PC-9 (cell line): ENCODE data around the gene GABRG1. TPM values are rescaled to one million over a fixed set of nuclear protein-coding genes. Genes with fewer than 3 reads are reported as not detected.

Experiments used
- Bru-seq: library from RNA; stranded (reverse); fragments of 400-500 nt; gene quantifications from one replicate; lab custom pipeline; 2021; lab: Mats Ljungman, UMichigan
- BruChase-seq, 2 experiments: library from RNA; stranded (reverse); fragments of 400-500 nt; gene quantifications; one replicate each; lab custom pipeline; 2021; lab: Mats Ljungman, UMichigan
- BruUV-seq: library from RNA; stranded (reverse); fragments of 400-500 nt; replicated peaks from 2 replicates; lab custom pipeline; 2021; lab: Mats Ljungman, UMichigan
- CTCF ChIA-PET: fragments of 300-600 bp; sonication (Branson Sonifier 250); formaldehyde crosslinking; loops from one replicate; lab custom pipeline; 2022; ENCODE audit warnings: antibody characterized with exemption; lab: Charles Lee
- POLR2A ChIA-PET: fragments of 300-600 bp; sonication (Branson Sonifier 250); formaldehyde crosslinking; loops from one replicate; lab custom pipeline; 2022; ENCODE audit warnings: antibody characterized with exemption; ENCODE audit not compliant: unreplicated experiment; lab: Charles Lee
- DNase-seq, 2 experiments: peaks; one replicate each; pipeline versions ENCODE4 v3.0.0 to v3.0.0-alpha.2; 2015 to 2022; ENCODE audit warnings: mixed read lengths in 1 of 2
- H2AFZ ChIP-seq: fragments of 200-600 bp; sonication (generic); 2 replicates; pipeline ENCODE4 v1.8.1; 2017; ENCODE audit warnings: antibody characterized with exemption
- H3F3A ChIP-seq: fragments of 200-600 bp; sonication (generic); 2 replicates; pipeline ENCODE4 v1.8.1; 2017; ENCODE audit warnings: antibody characterized with exemption, mild to moderate bottlenecking, low read depth; ENCODE audit not compliant: insufficient read depth
- H3K27ac ChIP-seq: fragments of 200-600 bp; sonication (generic); 2 replicates; pipeline ENCODE4 v1.6.1; 2016; ENCODE audit warnings: mixed run types
- H3K27me3 ChIP-seq: fragments of 200-600 bp; sonication (generic); 2 replicates; pipeline ENCODE4 v1.6.1; 2016; ENCODE audit warnings: low read depth, mixed run types; ENCODE audit not compliant: insufficient read depth
- H3K36me3 ChIP-seq: fragments of 200-600 bp; sonication (generic); 2 replicates; pipeline ENCODE4 v1.6.1; 2016; ENCODE audit warnings: low read depth, mixed run types
- H3K4me1 ChIP-seq: fragments of 200-600 bp; sonication (generic); replicated peaks from 2 replicates; pipeline ENCODE4 v1.6.1; 2016; ENCODE audit warnings: mixed run types; ENCODE audit not compliant: insufficient read depth
- H3K4me2 ChIP-seq: fragments of 200-600 bp; sonication (generic); 2 replicates; pipeline ENCODE4 v1.6.1; 2017; ENCODE audit warnings: mixed run types
- H3K4me3 ChIP-seq: fragments of 200-600 bp; sonication (generic); 2 replicates; pipeline ENCODE4 v1.6.1; 2016; ENCODE audit warnings: mixed run types
- H3K79me2 ChIP-seq: fragments of 200-600 bp; sonication (generic); 2 replicates; pipeline ENCODE4 v1.6.1; 2017; ENCODE audit warnings: low read depth, mixed run types
- H3K9me2 ChIP-seq: fragments of 200-600 bp; sonication (generic); 2 replicates; pipeline ENCODE4 v1.8.1; 2017; ENCODE audit warnings: mild to moderate bottlenecking; ENCODE audit not compliant: insufficient read depth
- H3K9me3 ChIP-seq: fragments of 200-600 bp; sonication (generic); 2 replicates; pipeline ENCODE4 v1.8.1; 2016; ENCODE audit warnings: low read depth; ENCODE audit not compliant: insufficient read depth
- H4K20me1 ChIP-seq: fragments of 200-600 bp; sonication (generic); 2 replicates; pipeline ENCODE4 v1.8.1; 2017; ENCODE audit not compliant: insufficient read depth
- CTCF ChIP-seq: fragments of 200-600 bp; sonication (generic); conservative IDR thresholded peaks from 2 replicates; pipeline ENCODE4 v1.6.1; 2017; ENCODE audit warnings: mixed run types, antibody characterized with exemption, mild to moderate bottlenecking, moderate library complexity
- EZH2 ChIP-seq: fragments of 200-600 bp; sonication (generic); IDR thresholded peaks from 2 replicates; pipeline ENCODE4 v1.8.0; 2017; ENCODE audit warnings: antibody characterized with exemption, low read depth
- intact Hi-C: fragments of 100-400 bp; cut with micrococcal nuclease; formaldehyde crosslinking; loops from one replicate; pipeline ENCODE4 v1.10.0; 2022; ENCODE audit not compliant: unreplicated experiment
- long read RNA-seq: library from polyadenylated mRNA; stranded (forward); transcript quantifications from one replicate; pipeline ENCODE4 v2.0.0, GENCODE V29; 2022
- total RNA-seq: library from RNA; stranded (reverse); gene quantifications from 2 replicates; pipeline ENCODE4 v1.2.3, GENCODE V29; 2021

Gene GABRG1
- total RNA-seq (not detected in 2 replicates), Bru-seq, nascent RNA (percentile 2 among the genes with signal in this experiment), BruChase-seq, experiment 1, labeled RNA remaining after a 2-hour chase (percentile 1 among the genes with signal in this experiment), BruChase-seq, experiment 2, labeled RNA remaining after a 6-hour chase (percentile 2 among the genes with signal in this experiment)
- long read RNA-seq, partial matches to known transcripts, result 1 of 1 reads
- long read RNA-seq, other reads (novel, unspliced or antisense), result 0 of 1 reads

GRCh38 chr4:46123913-46124755 is at the start of gene GABRG1:
GABRG1 (minus strand) TSS chr4:46124054; CDS start chr4:46123913, 141 bp downstream.
- no peaks in the 10 kb centered on the region for H3K36me3 ChIP-seq
- no peaks in the 10 kb centered on the region for H3K4me1 ChIP-seq
- no peak within 1 kb of the TSS for H3K4me3 ChIP-seq
- H4K20me1 ChIP-seq, result no peaks in the 10 kb centered on the region
- no peak within 1 kb of the TSS for H2AFZ ChIP-seq
- H3K79me2 ChIP-seq, result no peaks in the 10 kb centered on the region
- H3K27ac ChIP-seq, result no peak within 1 kb of the TSS
- no peaks in the 10 kb centered on the region for H3K27me3 ChIP-seq
- ChIA-PET CTCF (no interaction called here), POLR2A (no interaction called here)
- no peak for DNase-seq
- no TSS peak for BruUV-seq
- no peaks in the 10 kb centered on the region for H3K9me2 ChIP-seq
- intact Hi-C loops, result no loop called here
- no peaks in the 10 kb centered on the region for H3F3A ChIP-seq
- TF ChIP-seq CTCF, result no peak
- no peak for TF ChIP-seq EZH2
- H3K9me3 ChIP-seq, result no peaks in the 10 kb centered on the region
- H3K4me2 ChIP-seq, result no peak within 1 kb of the TSS

GRCh38 chr4:46146993-46147392 is 23.1 kb upstream of the GABRG1 start:
- no peaks in the 10 kb centered on the region for H3K4me1 ChIP-seq
- H3K4me2 ChIP-seq, result no peak overlapping the region
- no peaks in the 10 kb centered on the region for H3K9me3 ChIP-seq
- H3K36me3 ChIP-seq, result no peaks in the 10 kb centered on the region
- TF ChIP-seq EZH2 (no peak), CTCF (no peak)
- no TSS peak for BruUV-seq
- no peaks in the 10 kb centered on the region for H3K9me2 ChIP-seq
- intact Hi-C loops, result no loop called here
- no peak overlapping the region for H2AFZ ChIP-seq
- no peaks in the 10 kb centered on the region for H3K27me3 ChIP-seq
- H3K79me2 ChIP-seq, result no peaks in the 10 kb centered on the region
- no peaks in the 10 kb centered on the region for H3F3A ChIP-seq
- H3K4me3 ChIP-seq, result no peak overlapping the region
- no peaks in the 10 kb centered on the region for H4K20me1 ChIP-seq
- ChIA-PET POLR2A (no interaction called here), CTCF (no interaction called here)
- peak in 1 of 2 experiments; percentile 10 for DNase-seq
- H3K27ac ChIP-seq, result no peak overlapping the region

GRCh38 chr4:46131498-46132057 is 7.7 kb upstream of the GABRG1 start:
- no peak for DNase-seq
- Histone ChIP-seq H3K9me2 (no peaks in the 10 kb centered on the region), H3K27me3 (no peaks in the 10 kb centered on the region), H2AFZ (no peak overlapping the region), H3K4me1 (no peaks in the 10 kb centered on the region), H3F3A (no peaks in the 10 kb centered on the region), H3K27ac (no peak overlapping the region), H3K4me3 (no peak overlapping the region), H3K36me3 (no peaks in the 10 kb centered on the region), H3K9me3 (no peaks in the 10 kb centered on the region), H3K79me2 (no peaks in the 10 kb centered on the region), H4K20me1 (no peaks in the 10 kb centered on the region), H3K4me2 (no peak overlapping the region)
- ChIA-PET CTCF (no interaction called here), POLR2A (no interaction called here)
- BruUV-seq, result no TSS peak
- intact Hi-C loops, result no loop called here
- no peak for TF ChIP-seq EZH2
